ENCODE measurements around the gene DNAL1. TPM values are rescaled to one million over a fixed set of nuclear protein-coding genes. Genes with fewer than 3 reads are reported as not detected.
A peak's percentile ranks its signal among the peaks of the same experiment; 100 is the strongest.

Gene DNAL1
- total RNA-seq, 1 experiment from 2014 or later: 25.5 TPM

DNA sequence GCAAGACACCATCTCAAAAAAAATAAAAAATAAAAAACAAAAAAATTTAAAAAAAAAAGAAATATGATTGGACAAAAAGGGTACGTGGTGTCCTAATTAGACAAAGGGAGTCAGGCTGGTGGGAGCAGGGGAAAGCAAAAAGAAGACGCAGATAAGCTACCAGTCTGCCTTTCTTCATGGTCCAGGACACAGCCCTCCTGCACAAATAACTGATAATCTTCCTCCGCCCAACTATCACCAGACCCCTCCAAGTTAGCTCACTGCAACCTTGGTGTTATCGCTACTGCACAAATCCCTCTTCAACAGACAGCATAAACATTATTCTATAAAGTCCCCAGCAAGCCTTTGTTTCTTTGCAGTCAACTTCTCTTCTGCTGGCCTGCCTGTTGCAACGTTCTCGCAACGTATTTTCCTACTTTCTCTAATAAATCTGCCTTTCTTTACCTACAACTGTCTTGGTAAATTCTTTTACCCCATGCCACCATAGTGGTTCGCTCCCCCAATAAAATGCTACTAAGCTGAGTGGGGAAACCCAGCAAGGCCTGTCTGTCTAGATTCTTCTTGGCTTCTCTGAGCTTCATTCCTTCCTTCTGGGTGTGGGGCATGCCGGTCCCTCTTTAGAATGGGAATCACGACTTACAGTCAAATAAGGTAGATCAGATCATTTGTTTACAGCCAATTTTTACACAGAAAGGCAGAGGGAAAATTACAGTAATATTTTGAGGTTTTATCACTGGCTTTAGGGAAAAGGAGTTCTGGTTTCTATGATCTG, 14.6 kb upstream of the DNAL1 start:
- no TSS peak for BruUV-seq (replicated peaks)
- Histone ChIP-seq H3K36me3 (ENCODE audit: low read depth) (no peaks in the 10 kb centered on the region), H3K27ac (peak overlapping the region; percentile 9; the same call in 1 of the 2 replicates), H3K79me2 (ENCODE audit: low read depth) (no peaks in the 10 kb centered on the region), H3K9me3 (ENCODE audit: insufficient read depth, low read depth) (no peaks in the 10 kb centered on the region), H3K4me3 (no peak overlapping the region), H3K27me3 (ENCODE audit: insufficient read depth, low read depth) (no peaks in the 10 kb centered on the region), H2AFZ (0 out of 2 replicates have a peak overlapping the region, but pooled peaks have one; percentile 41), H3F3A (ENCODE audit: insufficient read depth, low read depth) (peaks cover 4% of the 10 kb centered on the region), H3K4me2 (peak overlapping the region; percentile 43; the same call in 1 of the 2 replicates), H3K4me1 (replicated peaks; ENCODE audit: insufficient read depth) (peaks cover 13% of the 10 kb centered on the region), H3K9me2 (ENCODE audit: insufficient read depth) (no peaks in the 10 kb centered on the region), H4K20me1 (ENCODE audit: insufficient read depth) (no peaks in the 10 kb centered on the region)
- DNase-seq: peak in 1 of 2 experiments; percentile 56
- ChIA-PET POLR2A (ENCODE audit: unreplicated experiment) (no interaction called here), CTCF (interaction anchor here (0.5 to 0.6 kb wide), 2 partner anchors 122 to 232 kb away, joined by 4 to 5 read pairs; no protein-coding TSS in a partner anchor)
- no peak for TF ChIP-seq EZH2 (IDR thresholded peaks at IDR 0.05; ENCODE audit: low read depth)
- TF ChIP-seq, protein P1, sequence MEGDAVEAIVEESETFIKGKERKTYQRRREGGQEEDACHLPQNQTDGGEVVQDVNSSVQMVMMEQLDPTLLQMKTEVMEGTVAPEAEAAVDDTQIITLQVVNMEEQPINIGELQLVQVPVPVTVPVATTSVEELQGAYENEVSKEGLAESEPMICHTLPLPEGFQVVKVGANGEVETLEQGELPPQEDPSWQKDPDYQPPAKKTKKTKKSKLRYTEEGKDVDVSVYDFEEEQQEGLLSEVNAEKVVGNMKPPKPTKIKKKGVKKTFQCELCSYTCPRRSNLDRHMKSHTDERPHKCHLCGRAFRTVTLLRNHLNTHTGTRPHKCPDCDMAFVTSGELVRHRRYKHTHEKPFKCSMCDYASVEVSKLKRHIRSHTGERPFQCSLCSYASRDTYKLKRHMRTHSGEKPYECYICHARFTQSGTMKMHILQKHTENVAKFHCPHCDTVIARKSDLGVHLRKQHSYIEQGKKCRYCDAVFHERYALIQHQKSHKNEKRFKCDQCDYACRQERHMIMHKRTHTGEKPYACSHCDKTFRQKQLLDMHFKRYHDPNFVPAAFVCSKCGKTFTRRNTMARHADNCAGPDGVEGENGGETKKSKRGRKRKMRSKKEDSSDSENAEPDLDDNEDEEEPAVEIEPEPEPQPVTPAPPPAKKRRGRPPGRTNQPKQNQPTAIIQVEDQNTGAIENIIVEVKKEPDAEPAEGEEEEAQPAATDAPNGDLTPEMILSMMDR (conservative IDR thresholded peaks at IDR 0.05): no peak
- intact Hi-C loops (cut with micrococcal nuclease; ENCODE audit: unreplicated experiment): loop anchor here (1.0 kb wide), 1 partner anchor 28 kb away; no protein-coding TSS in a partner anchor

DNA sequence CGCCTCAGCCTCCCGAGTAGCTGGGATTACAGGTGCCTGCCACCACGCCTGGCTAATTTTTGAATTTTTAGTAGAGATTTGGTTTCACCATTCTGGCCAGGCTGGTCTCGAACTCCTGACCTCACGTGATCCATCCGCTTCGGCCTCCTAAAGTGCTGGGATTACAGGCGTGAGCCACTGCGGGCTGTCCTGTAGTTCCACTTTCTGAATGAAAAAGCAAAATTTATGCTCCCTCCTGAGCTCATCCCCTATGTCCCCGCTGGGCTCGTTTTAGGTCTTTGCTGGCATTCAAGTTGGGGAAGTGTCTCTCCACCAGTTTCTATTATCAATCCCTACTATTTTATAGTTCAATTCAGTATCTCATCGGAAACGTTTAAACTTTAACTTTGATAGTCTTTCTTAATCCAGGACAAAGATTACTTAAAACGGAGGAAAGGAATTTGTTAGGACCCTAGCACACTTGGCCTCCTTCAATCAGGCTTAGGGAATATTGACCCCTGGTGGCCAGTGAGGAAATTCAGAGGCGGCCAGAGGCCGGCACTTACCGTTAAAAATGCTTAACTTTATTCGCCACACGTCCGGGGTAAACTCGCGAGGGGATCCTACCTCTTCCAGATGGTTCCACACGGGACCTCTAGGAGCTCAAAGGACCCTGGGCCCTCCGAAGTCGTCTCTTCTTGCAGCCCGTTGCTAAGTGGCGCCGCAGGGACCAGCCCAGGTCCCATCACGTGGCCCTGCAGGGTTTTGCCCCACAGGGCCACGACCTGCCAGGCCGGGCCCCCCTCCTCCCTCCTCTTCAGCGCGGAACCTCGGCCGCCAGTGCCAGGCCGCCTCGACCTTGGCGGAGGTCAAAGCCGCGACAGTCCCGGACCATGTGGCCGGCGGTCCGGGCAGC, 11.4 kb upstream of the DNAL1 start:
- ChIA-PET POLR2A (ENCODE audit: unreplicated experiment) (no interaction called here), CTCF (interaction anchor here (1.0 kb wide), 1 partner anchor 20 kb away, joined by 5 read pairs; the partner anchor contains the start of gene ACOT6)
- no peaks in the 10 kb centered on the region for H3K9me3 ChIP-seq (ENCODE audit: insufficient read depth, low read depth)
- H3K9me2 ChIP-seq (ENCODE audit: insufficient read depth): no peaks in the 10 kb centered on the region
- H4K20me1 ChIP-seq (ENCODE audit: insufficient read depth): no peaks in the 10 kb centered on the region
- intact Hi-C loops (cut with micrococcal nuclease; ENCODE audit: unreplicated experiment): loop anchor here (1.0 to 2.0 kb wide), 5 partner anchors 65 to 405 kb away; partner anchors contain the start of gene ACOT2
- peaks cover 13% of the 10 kb centered on the region for H3K4me1 ChIP-seq (replicated peaks; ENCODE audit: insufficient read depth)
- peak overlapping the region; percentile 58 for H3K4me3 ChIP-seq
- H3K4me2 ChIP-seq: peak overlapping the region; percentile 83
- H3K27ac ChIP-seq: no peak overlapping the region
- peaks cover 4% of the 10 kb centered on the region for H3F3A ChIP-seq (ENCODE audit: insufficient read depth, low read depth)
- H3K79me2 ChIP-seq (ENCODE audit: low read depth): no peaks in the 10 kb centered on the region
- H2AFZ ChIP-seq: peak overlapping the region; percentile 96
- peak; percentile 59 to 61 for DNase-seq
- TF ChIP-seq, protein P1 (conservative IDR thresholded peaks at IDR 0.05): peak; percentile 93
- no peak for TF ChIP-seq EZH2 (IDR thresholded peaks at IDR 0.05; ENCODE audit: low read depth)
- H3K27me3 ChIP-seq (ENCODE audit: insufficient read depth, low read depth): no peaks in the 10 kb centered on the region
- BruUV-seq (replicated peaks): no TSS peak
- no peaks in the 10 kb centered on the region for H3K36me3 ChIP-seq (ENCODE audit: low read depth)

All from PC-9 (cell line).